ENCODE results near the gene WNT11. TPM values are rescaled to one million over a fixed set of nuclear protein-coding genes. Genes with fewer than 3 reads are reported as not detected.

WNT11 gene
- total RNA-seq, 1 experiment from 2014 or later = not detected

DNA sequence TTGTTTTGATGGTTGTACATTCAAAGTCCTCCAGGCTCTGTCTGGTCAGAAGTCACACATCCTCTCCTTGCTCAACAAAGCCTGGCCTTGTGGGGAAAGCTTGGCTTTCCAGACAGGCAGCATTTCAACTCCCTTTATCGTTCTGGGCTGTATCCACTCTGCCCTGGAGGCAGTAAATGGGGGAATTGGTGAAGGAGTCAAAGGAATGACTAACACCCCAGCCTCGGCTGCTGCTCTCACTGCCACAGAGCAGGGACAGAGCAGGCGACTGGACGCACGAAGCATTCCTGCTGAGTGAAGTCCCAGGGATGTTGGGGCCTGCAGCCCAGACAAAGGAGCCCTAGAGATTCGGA lies 52.8 kb downstream of the WNT11 start:
- CTCF ChIA-PET = no interaction called here

GRCh38 chr11:76152741-76153570 lies 53.3 kb downstream of the WNT11 start:
- peaks cover 35% of the 10 kb centered on the region for H3K4me1 Mint-ChIP-seq (ENCODE audit: low read depth, unreplicated experiment)
- no peak for DNase-seq
- BruUV-seq (replicated peaks) = no TSS peak

More for the DNA sequence above, 52.8 kb downstream of the WNT11 start:
- H3K4me3 Mint-ChIP-seq (ENCODE audit: low read depth, unreplicated experiment) = peak overlapping the region; percentile 63
- intact Hi-C loops (cut with micrococcal nuclease; ENCODE audit: unreplicated experiment) = loop anchor here (2.0 kb wide), 1 partner anchor 257 kb away; no protein-coding TSS in a partner anchor
- peaks cover 5% of the 10 kb centered on the region for H3K36me3 Mint-ChIP-seq (ENCODE audit: insufficient read depth, unreplicated experiment)
- H3K27me3 Mint-ChIP-seq (ENCODE audit: unreplicated experiment) = peaks cover 43% of the 10 kb centered on the region
- no peak for TF ChIP-seq CTCF (IDR thresholded peaks at IDR 0.05; ENCODE audit: unreplicated experiment)
- no peaks in the 10 kb centered on the region for H3K9me3 Mint-ChIP-seq (ENCODE audit: low read depth, unreplicated experiment)
- BruUV-seq (replicated peaks) = no TSS peak
- no peak for DNase-seq
- H3K27ac Mint-ChIP-seq (ENCODE audit: unreplicated experiment) = no peak overlapping the region
- peaks cover 34% of the 10 kb centered on the region for H3K4me1 Mint-ChIP-seq (ENCODE audit: low read depth, unreplicated experiment)

DNA sequence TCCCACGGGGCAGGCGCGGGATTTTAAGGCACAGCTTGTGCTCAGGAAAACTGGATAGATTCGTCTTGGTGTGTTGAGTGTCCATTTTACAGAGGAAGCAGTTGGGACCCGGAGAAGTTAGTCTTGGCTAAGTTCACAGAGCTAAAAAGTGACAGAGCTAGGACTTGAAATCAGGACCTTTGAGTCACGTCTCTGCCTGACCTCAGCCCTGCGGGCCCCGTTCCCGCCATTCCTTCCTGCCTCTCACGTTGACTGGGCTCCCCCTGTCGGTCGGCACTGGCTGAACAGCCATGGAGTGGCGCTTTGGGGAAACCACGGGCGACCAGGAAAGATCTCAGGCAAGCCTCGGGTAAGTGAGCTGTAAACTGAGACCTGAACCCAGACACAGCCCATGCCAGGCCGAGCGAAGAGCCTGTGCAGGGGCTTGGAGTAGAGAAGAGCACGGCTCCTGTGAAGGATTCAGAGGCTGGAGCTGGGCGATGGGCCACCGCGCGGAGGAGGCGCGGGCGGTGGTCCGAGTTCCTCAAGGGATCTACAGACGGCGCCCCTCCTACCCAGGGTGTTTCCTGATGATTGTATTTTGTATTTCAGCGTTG lies 54.1 kb downstream of the WNT11 start:
- peak; percentile 91 for DNase-seq
- Mint-ChIP-seq H3K27me3 (ENCODE audit: unreplicated experiment) (peaks cover 29% of the 10 kb centered on the region), H3K36me3 (ENCODE audit: insufficient read depth, unreplicated experiment) (peaks cover 5% of the 10 kb centered on the region), H3K9me3 (ENCODE audit: low read depth, unreplicated experiment) (no peaks in the 10 kb centered on the region), H3K4me1 (ENCODE audit: low read depth, unreplicated experiment) (peaks cover 35% of the 10 kb centered on the region), H3K27ac (ENCODE audit: unreplicated experiment) (peak overlapping the region; percentile 45), H3K4me3 (ENCODE audit: low read depth, unreplicated experiment) (peak overlapping the region; percentile 63)
- CTCF ChIA-PET = interaction anchor here (0.6 to 2.1 kb wide), 11 partner anchors 15 to 1034 kb away, joined by 3 to 22 read pairs (median 3); no protein-coding TSS in a partner anchor
- TF ChIP-seq CTCF (IDR thresholded peaks at IDR 0.05; ENCODE audit: unreplicated experiment) = peak; percentile 95
- no TSS peak for BruUV-seq (replicated peaks)
- intact Hi-C loops (cut with micrococcal nuclease; ENCODE audit: unreplicated experiment) = loop anchor here (2.0 kb wide), 1 partner anchor 255 kb away; no protein-coding TSS in a partner anchor

More at GRCh38 chr11:76152741-76153570, 53.3 kb downstream of the WNT11 start:
- Mint-ChIP-seq H3K36me3 (ENCODE audit: insufficient read depth, unreplicated experiment) (peaks cover 5% of the 10 kb centered on the region), H3K27ac (ENCODE audit: unreplicated experiment) (peak overlapping the region; percentile 45), H3K27me3 (ENCODE audit: unreplicated experiment) (peaks cover 37% of the 10 kb centered on the region), H3K9me3 (ENCODE audit: low read depth, unreplicated experiment) (no peaks in the 10 kb centered on the region), H3K4me3 (ENCODE audit: low read depth, unreplicated experiment) (peak overlapping the region; percentile 63)
- CTCF ChIA-PET = interaction anchor here (0.6 to 2.1 kb wide), 9 partner anchors 16 to 1033 kb away, joined by 3 to 22 read pairs (median 3); no protein-coding TSS in a partner anchor
- TF ChIP-seq CTCF (IDR thresholded peaks at IDR 0.05; ENCODE audit: unreplicated experiment) = no peak
- intact Hi-C loops (cut with micrococcal nuclease; ENCODE audit: unreplicated experiment) = loop anchor here (2.0 kb wide), 1 partner anchor 256 kb away; no protein-coding TSS in a partner anchor

GRCh38 chr11:76151556-76152085 lies 54.7 kb downstream of the WNT11 start:
- intact Hi-C loops (cut with micrococcal nuclease; ENCODE audit: unreplicated experiment) = loop anchor here (2.0 kb wide), 1 partner anchor 255 kb away; no protein-coding TSS in a partner anchor
- BruUV-seq (replicated peaks) = no TSS peak
- no peak for DNase-seq
- Mint-ChIP-seq H3K4me3 (ENCODE audit: low read depth, unreplicated experiment) (peak overlapping the region; percentile 63), H3K27me3 (ENCODE audit: unreplicated experiment) (peaks cover 24% of the 10 kb centered on the region), H3K36me3 (ENCODE audit: insufficient read depth, unreplicated experiment) (peaks cover 5% of the 10 kb centered on the region), H3K4me1 (ENCODE audit: low read depth, unreplicated experiment) (peaks cover 35% of the 10 kb centered on the region), H3K27ac (ENCODE audit: unreplicated experiment) (no peak overlapping the region), H3K9me3 (ENCODE audit: low read depth, unreplicated experiment) (no peaks in the 10 kb centered on the region)
- CTCF ChIA-PET = interaction anchor here (0.8 to 2.1 kb wide), 7 partner anchors 15 to 607 kb away, joined by 3 to 22 read pairs (median 3); no protein-coding TSS in a partner anchor
- no peak for TF ChIP-seq CTCF (IDR thresholded peaks at IDR 0.05; ENCODE audit: unreplicated experiment)

All from Calu3 (cell line).